Umbilical cord (tissue), 2 donors: ENCODE results near the gene ANKRD63. TPM values are rescaled to one million over a fixed set of nuclear protein-coding genes. Genes with fewer than 3 reads are reported as not detected.

Experiments
- DNase-seq: peaks from one replicate; pipeline ENCODE4 v3.0.0-alpha.2; 2015; ENCODE audit warnings: low spot score
- total RNA-seq: library from RNA; depleted of rRNA; stranded (reverse); fragments of >200 nt; gene quantifications from one replicate; pipeline ENCODE4 v1.2.3, GENCODE V29; 2014; ENCODE audit warnings: low replicate concordance; ENCODE audit not compliant: insufficient read depth

The ANKRD63 gene
- total RNA-seq, 1 donor from 2014 or later = not detected

DNA sequence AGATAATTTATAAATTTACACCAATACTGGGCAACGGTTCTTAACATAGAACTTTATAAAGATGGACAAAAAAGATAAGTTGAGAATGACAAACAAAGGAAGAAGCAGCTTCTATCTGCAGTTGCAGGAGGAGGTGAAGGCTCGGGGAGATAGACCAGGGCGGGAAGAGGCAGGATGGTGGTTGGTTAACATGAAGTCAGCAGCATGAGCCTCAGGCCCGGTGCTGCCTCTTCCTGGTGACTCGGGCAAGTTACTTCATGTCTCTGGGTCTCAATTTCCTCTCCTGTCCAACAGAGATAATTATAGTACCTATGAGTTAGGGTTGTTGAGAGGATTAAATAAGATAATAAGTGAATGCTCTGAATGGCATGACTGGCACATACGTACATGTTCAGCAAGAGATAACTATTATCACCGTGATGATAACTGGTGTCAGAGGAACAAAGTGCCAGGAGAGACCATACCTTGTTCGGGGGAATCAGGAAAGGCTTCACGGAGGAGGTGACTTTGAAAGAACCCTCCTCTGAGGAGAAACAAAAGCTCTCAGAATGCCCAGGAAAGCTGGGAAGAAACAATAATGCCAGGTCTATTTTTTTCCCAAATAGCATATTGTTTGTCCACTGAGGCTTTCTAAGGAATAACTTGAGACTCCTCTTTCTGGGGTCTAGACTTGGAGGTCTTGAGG is 39.6 kb downstream of the ANKRD63 start:
- DNase-seq = no peak

DNA sequence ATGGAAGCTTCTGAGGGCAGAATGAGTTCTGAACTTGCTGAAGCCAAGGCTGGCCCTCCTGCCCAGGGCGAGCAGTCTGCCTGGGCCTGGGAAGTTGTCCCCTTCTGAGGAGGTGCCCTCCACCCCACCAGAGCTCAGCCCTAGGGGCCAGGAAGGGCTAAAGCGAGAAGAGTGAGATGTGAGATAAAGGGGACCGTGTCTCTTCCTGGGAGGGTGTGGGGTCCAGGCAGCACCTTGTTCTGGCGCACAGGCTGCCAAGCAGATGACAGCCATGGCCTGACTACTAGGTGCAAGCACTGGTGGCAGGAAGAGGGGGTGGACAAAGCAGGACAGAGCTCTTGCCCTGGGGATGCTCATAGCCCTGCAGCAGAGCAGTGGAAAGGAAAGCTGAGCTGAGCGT is 40.3 kb downstream of the ANKRD63 start:
- no peak for DNase-seq

DNA sequence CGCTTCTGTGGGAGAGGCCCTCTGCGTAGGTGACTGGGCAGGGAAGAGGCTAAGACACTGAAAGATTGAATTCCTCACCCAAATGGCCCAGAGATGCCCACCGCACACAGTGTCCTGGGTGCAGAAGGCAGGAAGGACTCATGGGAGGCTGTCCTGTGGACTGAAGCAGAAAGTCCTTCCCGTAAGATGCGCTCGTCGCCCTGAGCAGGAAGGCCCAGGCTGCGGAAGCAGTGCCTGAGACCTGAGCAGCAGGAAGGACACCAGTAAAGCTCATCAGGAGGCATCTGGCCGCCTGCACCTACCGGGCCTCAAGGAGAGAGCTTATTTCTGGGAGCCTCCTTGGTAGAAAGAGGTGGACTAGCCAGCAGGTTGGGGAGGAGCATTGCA is 40.7 kb downstream of the ANKRD63 start:
- DNase-seq = no peak

DNA sequence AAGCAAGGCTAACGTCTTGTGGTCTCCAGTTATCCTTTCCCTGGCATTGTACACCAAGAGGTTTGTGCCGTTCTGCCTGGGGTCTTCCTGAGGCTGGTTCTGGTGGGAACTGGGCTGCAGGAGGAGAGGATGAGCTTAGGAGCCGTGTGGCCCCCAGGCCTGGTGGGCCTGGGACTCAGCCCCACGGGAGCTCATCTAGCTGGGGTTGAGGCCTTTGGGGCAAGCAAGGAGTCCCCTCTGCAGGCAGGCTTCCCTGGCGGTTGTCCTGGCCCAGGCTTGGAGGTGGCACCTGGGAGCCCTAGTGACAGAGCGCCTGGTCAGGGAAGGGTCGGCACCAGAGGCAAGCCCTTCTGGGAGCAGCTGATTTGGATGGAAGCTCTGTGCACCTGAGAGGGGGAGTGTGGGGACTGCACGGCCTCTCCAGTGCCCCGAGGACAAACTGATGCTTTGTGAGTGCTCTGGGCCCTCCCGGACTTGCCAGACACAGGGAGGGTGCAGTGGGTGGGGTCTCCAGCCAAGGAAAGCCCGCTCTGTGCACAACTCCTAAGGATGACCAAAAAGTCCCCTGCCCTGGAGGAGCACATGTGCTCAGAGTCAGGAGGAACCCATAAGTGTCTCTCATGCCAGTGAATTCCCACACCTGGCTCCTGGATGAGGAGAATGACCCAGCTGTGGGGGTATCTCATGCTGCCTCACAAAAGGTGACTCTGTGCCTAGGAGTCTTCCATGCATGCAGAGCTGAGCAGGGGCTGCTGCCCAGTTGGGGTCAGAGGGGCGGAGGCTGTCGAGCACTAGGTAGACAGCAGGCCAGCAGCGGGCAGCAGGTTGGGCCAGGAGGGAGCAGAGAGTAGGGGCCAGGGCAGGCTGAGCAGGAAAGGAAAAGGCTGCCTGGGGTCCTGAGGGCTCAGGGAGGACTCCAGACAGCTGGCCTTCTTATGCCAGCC is 41.3 kb downstream of the ANKRD63 start:
- no peak for DNase-seq

DNA sequence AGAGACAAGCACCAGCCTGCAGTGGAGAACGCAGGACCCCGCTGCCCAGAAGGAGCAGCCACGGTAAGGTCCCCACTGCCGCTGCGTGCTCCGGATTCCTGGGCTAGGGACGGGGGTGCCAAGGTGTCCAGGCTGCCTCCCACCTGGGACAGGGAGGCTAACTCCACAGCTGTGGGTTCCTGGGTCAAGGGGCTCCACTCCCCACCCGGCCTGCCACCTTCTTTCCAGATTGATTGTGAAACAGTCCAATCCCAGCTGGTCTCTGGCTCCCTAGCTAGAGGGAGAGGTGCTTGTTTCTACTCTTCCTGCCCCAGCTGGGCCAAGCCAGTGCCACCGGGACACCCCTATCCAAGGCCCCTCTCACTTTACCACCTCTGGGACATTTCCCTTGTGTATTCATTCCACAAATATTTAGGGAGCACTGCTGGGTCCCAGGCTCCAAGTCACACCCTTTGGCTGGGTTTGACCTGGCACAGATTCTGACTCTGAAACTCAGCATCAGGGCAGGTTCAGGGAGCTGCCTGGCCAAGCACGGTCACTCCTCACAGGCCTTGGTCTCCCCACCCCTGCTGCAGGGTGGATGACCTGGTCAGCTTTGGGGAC is 42.1 kb downstream of the ANKRD63 start:
- DNase-seq = no peak

DNA sequence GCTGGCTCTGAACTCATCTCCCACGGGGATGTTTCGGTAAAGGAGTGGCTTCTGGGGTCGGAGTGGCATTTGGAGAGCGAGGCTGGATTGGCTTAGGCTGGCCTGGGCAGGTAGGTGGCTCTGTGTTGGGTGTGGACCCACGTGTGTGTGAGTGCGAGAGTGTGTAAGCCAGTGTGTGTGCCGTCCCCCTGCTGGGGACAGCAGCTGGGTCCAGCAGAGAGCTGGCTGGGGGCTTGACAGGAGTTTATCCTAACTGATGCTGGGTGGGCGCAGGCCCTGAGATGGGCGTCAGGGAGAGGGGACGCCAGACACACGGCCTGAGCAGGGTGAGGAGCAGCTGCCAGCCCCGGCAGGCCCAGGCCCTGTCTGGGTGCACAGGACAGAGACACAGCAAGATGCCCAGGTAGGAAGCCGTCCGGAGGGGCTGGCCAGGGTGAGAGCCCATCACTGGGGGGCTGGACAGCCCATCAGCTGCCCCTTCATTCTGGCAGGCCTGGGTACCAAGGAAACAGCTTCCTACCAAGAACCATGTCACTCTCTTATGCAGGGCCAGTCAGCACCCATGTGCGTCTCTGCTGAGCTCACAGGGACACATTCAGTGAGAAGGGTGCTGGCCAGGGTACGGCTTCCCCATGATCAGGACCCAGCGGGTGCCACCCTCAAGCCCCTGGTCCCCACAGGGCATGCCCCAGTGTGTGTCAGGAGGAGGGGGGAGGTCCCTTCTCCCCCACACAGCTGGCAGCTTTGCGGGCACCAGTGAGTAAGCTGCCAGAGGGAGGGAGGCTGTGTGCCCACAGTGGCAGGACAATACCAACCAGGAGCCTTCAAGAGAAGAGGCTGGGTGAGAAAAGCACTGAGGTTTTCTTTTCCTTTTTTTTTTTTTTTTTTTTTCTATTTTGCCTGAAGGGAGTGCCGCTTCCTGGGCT is 42.9 kb downstream of the ANKRD63 start:
- DNase-seq = no peak

DNA sequence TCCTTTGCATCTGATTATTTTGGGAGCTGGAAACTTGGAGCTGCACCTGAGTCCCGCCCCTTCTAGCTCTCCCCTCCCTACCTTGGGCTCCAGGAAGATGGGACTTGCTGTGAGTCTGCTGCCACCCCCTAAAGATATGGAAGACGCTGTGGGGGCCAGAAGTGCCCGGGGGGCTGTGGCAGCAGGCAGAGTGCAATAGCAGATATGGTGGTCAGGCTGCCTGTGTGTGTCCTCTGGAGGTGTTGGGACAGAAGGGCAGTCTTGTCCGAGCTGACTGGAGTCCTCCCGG is 43.5 kb downstream of the ANKRD63 start:
- no peak for DNase-seq

DNA sequence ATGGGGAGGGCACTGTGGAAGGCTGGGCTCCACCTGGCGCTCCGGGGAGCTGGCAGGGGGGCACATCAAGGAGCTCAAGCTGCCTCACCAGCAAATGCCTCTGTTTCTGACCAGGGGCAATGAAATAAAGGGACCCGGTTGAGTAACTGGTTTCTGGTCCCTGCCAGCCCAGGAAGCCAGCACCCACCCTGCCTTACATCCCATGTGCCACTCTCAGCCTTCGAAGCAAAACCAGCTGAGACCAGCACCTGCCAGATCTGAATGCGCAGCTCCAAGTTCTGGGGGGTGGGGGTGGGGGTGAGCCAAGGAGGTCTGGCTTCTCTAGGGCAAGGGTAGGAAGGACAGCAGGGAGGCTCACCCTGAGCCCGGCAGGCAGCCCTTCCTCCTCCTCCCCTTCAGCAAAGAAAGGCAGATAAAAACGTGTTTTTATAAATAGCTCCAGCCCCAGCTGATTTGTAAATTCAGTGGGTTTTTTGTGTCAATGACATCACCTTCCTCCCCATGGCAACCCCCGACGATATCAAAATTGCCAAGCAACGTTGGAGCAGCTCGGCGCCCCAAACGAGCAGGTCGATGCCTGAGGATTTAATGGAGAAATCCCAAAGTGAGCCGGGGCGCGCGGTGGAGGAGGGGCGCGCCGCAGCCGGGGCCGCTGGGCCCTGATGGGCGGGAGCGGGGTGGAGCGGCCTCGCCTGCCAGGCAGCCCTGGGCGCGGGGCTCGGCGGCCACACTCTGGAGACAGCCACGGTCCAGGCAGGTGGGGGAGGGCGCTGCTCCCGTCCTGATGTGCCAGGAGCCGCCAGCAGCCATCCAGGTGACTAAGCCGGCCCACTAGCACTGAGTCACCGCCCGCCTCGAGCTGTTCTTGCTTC is 44.1 kb downstream of the ANKRD63 start, which contains the start of gene PAK6:
TSS of gene PAK6 (plus strand) at position 532 of the 872 bp plus-strand sequence. CDS start 25,723 bp downstream, outside the sequence.
- peak; percentile 59 for DNase-seq

DNA sequence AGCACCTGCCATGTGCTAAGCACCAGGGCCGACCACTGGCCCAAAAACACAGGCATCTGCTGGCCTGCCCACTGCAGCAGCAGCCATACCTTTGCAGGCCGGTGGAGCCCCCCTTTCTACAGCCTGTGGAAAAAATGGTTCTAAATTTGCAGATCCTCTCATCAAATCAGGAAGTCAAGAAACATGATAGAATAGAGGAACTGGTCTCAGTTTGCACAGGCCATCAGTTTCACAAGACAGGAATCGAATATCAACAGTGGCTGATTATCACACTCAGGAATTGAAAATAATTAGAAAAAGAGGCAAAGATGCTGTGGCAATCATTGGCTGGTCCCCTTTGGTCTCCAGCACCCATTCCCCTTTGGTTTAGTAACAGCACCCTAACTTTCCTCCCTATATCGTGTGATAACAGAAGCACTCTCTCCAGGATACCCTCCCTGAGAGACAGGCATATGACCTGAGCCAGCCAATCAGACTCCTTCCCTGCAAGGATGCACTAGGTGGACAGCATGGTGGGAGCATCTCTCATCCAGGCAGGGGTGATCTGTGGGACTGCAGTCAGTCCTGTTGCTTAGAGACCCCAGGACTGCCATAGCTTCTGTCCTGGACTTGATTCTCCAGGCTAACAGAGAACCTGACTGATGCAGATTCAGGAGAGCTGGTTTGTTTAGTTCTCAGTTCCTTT is 47.5 kb downstream of the ANKRD63 start:
- DNase-seq = no peak

DNA sequence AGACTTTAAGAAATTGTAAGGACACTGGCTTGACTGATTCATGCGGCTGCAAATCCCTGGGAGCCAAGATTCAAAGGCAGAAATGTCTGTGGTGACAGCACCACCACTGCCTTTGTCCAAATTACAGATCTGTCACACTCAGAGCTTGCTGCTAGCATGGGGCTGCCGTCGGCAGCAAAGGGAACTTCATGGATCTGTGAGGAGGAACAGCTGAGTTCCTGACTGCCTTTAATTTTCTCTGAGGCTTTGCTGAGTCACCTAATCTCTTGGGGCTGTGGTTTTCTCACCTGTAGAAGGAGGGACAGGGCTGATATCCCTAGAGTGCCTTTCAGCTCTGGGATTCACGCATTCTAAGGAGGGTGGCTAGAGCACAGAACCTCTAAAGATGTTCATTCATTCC is 48.1 kb downstream of the ANKRD63 start:
- DNase-seq = no peak

DNA sequence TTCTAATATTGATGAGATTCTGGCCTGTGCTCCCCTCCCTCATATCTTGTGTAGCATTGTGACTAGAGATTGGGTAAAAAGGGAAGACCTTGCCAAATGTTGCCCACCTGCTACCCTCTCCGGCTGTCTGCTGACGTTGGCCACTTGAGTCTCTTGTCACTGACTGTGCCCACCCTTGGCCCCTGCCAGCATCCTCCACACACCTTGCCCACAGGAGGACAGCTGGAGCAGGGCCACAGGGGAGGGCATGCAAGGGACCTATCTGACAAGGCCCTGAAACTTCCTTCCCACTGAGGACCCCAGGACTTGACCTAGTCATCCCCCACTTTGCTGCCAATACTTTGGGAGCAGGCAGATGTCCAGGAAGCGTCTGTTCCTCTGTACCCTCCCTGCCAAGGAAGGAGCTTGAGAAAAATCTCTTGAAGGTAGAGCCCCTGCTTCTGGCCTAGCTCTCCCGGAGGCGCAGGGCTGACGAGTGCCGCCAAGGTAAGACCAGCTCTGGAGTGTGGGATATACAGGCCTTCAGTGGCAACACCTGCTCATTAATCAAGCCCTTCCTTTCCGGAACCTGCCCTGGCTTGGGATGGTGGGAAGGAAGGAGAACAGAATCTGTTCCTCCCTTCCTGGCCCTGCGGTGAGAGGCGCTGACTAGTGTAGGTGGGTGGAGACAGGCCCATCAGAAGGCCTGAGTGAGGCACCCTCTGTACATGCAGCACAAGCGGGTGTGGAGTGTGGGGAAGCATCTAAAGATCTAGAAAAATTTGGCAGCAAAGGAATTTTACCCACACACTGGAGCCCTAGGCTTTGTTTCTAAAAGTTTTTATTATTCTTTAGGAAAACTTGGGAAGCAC is 48.9 kb downstream of the ANKRD63 start:
- no peak for DNase-seq

DNA sequence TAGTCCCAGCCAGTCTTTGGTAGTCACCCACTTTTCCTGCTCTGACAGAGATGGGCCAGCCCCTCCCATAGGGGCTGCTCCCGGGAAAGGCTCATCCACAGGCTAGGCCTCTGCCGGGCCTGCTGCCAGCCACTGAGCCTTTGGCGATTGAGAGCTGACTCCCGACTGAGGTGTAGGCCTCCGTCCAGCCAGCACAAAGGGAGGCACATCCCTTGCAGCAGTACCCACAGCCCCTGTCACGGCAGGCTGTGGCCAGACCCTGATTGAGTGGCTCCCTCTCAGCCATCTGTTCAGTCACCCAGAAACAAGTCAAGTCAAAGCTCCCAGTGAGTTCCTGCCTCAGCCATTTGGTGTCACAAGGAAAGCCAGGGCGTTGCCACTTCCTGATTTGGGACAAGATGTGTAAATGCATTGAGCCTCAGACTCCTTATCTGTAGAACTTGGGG is 50.2 kb downstream of the ANKRD63 start:
- peak; percentile 40 for DNase-seq

Other genes with a start within 250 kb of the ANKRD63 start
- gene SRP14, start 243.9 kb downstream of the ANKRD63 start, total RNA-seq = 153 TPM
- 16.9 TPM for gene BMF, start 174.2 kb downstream of the ANKRD63 start, total RNA-seq
- gene BUB1B, start 122.0 kb downstream of the ANKRD63 start, total RNA-seq = 1.7 TPM
- 9.4 TPM for gene PAK6, start 44.0 kb downstream of the ANKRD63 start, total RNA-seq
- 6.3 TPM for gene PLCB2, start 24.9 kb upstream of the ANKRD63 start, total RNA-seq
- gene INAFM2, start 40.6 kb upstream of the ANKRD63 start, total RNA-seq = 26.7 TPM
- gene CCDC9B, start 57.9 kb upstream of the ANKRD63 start, total RNA-seq = 13.0 TPM
- gene PHGR1, start 68.0 kb upstream of the ANKRD63 start, total RNA-seq = not detected
- 1.2 TPM for gene DISP2, start 75.2 kb upstream of the ANKRD63 start, total RNA-seq
- 13.5 TPM for gene KNSTRN, start 99.7 kb upstream of the ANKRD63 start, total RNA-seq
- gene IVD, start 122.7 kb upstream of the ANKRD63 start, total RNA-seq = 37.6 TPM
- gene BAHD1, start 157.9 kb upstream of the ANKRD63 start, total RNA-seq = 5.8 TPM
- 11.1 TPM for gene CHST14, start 187.9 kb upstream of the ANKRD63 start, total RNA-seq